ENCODE data around the gene POGLUT2.

POGLUT2 gene

GRCh38 chr13:102798581-102799425 lies at the start of gene POGLUT2, which contains the start of gene BIVM:
Gene POGLUT2 (minus strand): TSS chr13:102798976. CDS start chr13:102798670, 306 bp downstream.
Gene BIVM (plus strand): TSS chr13:102799119. CDS start chr13:102807268, 8,149 bp downstream.
- DNase-seq: peak; percentile 72

DNA sequence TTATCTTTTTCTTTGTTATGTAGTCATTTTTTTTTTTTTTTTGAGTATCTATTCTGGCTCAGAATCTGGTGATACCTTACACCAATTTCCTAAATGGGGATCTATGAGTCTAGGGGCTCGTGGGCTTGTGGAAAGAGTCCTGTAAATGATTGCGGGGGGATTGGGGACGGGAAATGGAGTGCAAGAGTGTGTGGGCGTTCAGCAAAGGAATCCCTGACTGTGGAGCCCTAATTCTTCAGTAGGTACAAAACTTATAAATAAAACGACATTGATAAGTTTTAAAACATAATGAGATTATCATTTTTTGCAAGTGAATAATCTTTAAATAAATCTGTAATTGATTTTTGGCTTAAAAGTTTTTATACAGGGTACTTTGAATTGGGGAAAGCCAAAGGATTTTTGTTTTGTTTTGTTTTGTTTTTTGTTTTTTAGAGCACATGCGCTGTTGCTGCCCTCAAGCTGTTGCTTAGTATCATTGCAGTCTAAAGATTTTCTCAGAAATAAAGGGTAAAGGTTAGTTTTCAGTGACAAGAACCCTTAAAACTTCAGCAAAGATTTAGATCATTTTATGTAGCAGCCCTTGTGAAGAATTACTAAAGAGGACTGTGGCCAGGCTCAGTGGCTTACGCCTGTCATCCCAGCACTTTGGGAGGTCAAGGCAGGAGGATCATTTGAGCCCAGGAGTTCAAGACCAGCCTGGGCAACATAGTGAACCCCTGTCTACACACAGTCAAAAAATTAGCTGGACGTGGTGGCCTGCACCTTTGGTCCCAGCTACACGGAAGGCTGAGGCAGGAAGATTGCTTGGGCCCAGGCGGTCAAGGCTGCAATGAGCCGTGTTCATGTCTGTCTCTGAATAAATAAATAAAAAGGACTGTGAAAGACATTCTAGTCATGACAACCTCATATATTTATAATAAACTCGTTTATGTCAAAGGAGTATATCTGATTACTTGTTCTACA lies 48.8 kb upstream of the POGLUT2 start:
- DNase-seq: no peak

DNA sequence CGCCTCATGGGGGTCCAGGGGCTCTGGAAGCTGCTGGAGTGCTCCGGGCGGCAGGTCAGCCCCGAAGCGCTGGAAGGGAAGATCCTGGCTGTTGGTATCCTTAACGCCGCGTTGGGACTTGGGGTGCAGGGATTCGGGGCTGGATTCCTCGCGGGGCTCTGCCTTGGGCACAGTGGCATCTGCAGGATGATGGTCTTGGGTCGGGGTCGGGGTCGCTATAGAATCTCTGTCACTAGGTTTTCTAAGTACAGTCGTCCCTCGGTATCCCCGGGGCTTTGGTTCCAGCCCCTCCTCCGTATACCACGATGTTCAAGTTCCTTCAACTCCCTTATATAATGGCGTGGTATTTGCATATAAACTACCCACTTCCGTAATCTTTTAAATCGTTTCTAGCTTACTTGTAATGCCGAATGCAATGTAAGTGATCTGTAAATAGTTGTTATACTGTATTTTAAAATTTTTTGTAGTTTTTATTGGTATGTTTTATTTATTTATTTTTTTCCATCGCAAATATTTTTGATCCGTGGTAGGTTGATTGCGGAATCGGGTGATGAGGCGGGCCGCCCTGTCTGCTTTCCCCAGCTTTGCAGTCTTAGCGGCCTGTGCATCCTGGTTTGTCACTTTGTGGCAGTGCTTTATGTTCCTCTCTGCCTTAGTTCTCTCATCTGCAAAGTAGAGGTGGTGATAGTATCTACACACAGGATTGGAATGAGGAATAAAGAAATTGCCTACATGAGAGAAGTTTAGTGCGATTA lies 47.7 kb upstream of the POGLUT2 start:
- peak; percentile 21 to 24 for DNase-seq

GRCh38 chr13:102845630-102846260 lies 47.0 kb upstream of the POGLUT2 start, which contains the start of gene ERCC5:
Gene ERCC5 (plus strand): TSS chr13:102846032. CDS start chr13:102846267, 235 bp downstream.
- peak; percentile 94 to 96 for DNase-seq

DNA sequence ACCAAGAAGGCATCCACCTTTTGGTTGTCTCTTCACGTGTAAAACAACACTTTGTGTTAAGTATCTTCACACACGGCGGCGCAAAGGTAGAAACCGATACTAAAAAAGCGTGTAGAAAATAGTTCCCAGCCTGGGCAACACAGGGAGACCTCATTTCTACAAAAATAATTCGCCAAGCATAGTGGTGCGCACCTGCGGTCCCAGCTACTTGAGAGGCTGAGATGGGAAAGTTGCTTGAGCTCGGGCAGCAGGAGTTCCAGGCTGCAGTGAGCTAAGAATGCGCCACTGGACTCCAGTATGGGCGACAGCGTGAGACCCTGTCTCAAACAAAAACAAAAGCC lies 46.5 kb upstream of the POGLUT2 start:
- no peak for DNase-seq

GRCh38 chr13:102839462-102839861 lies 40.7 kb upstream of the POGLUT2 start:
- no peak for DNase-seq

GRCh38 chr13:102838982-102839381 lies 40.2 kb upstream of the POGLUT2 start:
- DNase-seq: no peak

DNA sequence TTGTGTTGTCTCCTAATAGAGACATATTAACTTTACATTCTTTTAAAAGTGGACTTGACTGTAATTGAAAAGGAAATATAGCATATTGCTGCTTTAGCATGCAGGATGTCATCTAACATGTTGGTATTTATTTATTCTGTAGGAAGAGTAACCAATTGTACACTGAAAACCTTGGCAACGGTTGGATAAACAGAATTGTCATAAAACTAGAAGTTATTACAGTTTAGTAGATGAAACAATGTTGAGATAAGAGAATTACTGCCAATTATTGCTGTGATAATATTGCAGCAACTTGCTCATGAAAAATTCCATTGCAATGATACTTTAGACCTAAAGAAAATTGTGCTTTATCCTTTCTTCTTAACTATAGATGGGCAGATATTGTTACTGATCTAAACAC lies 39.5 kb upstream of the POGLUT2 start:
- no peak for DNase-seq

GRCh38 chr13:102836471-102836870 lies 37.7 kb upstream of the POGLUT2 start:
- DNase-seq: no peak

DNA sequence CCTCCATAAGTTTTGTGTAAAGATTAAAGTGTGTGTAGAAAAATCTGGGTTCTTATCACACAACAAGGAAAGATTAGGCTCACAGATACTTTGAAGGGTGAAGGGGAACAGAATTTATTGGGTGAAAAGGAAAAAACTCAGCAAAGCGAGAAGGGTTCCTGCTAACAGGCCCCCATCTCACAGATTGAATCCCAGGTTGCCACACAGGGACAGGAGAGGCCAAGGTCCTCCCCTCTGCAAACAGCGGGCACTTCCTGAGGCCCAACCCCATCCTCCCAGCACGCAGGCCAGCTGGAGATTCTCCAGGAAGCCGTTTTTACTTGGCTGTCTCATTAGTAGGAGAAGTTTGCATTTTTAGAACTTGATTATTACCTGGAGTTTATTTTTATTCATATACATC lies 31.9 kb upstream of the POGLUT2 start:
- DNase-seq: no peak

DNA sequence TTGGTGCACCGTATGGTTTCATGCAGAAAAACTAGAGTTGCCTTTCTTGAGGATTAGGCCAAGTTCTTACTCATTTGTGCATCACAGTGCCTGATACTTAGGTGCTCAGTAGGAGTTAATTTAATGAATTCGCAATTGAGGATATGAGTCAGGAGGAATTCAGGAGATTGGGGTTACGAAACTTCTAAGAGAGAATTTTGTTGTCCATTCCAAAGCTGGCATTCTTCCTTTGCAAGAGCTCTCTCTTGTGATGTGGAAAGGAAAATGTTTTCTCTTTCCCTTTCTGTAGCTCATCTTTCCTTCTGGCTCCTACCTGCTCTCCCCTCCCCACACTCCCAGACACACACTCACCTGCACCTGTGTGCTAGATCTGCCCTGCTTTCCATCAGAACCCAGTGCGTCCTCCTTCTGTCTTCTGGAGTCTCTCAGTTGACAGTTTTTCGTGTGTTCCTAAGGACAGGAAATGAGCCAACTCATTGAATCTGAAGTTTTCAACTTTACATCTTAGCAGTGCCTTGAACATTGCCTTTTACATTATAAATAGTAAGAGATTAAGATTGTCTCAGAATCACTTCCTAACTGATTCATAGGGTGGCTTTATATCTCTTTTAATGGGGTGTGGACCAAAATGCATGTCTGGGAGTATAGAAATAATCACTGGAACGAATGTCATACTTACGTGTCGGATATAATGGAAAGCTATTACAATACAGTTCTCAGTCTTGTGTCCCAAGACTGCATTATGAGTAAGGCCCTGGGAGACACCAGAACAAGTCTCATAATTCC lies 27.3 kb upstream of the POGLUT2 start:
- no peak for DNase-seq

- no peak for DNase-seq
These were observed 26.6 kb upstream of the POGLUT2 start for GRCh38 chr13:102825400-102825799.

GRCh38 chr13:102817907-102818306 lies 19.1 kb upstream of the POGLUT2 start:
- no peak for DNase-seq

- no peak for DNase-seq
These were observed 18.5 kb upstream of the POGLUT2 start for GRCh38 chr13:102817241-102817640.

DNA sequence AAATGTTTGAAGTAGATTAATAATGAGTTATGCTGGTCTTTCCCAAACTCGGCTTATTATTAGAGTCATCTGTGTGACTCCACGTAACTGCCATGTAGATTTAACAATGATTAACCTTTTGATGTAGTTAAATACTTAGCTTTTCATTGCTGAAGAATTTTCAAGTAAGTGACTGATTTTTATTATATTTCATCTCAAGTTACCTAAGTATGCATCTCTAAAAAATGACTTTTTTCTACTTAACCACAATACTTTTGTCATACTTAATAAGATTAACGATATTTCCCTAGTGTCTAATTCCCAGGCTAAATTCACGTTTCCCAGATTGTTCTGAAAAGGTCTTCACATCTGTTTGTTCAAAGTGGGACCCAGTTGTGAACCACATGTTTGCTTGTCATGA lies 17.9 kb upstream of the POGLUT2 start:
- DNase-seq: no peak

DNA sequence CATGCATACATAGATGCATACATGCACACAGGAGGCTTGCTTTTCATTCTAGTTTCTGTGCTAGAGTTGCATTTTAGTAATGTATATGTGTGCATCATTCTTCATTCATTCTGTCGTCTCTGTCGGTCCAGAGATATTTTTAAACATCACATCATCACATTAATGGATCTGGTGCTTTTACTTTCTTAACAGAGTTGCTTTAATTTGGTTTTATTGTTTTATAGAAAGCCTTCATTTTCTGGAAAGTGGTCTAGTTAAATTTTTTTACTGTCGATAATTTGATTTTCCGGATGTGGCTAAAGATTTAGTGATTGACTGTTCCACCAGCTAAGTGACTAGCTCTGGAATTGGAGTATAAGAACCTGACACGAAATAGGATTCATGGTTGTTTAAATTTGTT lies 17.0 kb upstream of the POGLUT2 start:
- no peak for DNase-seq

DNA sequence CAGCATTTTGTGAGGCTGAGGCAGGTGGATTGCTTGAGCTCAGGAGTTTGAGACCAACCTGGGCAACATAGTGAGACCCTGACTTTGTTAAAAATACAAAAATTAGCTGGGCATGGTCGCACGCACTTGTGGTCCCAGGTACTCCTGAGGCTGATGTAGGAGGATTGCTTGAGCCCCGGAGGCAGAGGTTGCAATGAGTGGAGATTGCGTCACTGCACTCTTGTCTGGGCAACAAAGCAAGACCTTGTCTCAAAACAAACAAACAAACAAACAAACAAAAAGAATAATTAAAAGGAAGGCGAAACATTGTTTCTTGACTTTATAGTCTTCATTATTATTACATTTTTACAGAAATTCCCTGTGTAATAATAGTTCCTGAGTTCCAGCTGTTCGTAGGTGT lies 16.0 kb upstream of the POGLUT2 start:
- no peak for DNase-seq

- no peak for DNase-seq
These were observed 15.3 kb upstream of the POGLUT2 start for GRCh38 chr13:102814025-102814607.

GRCh38 chr13:102812611-102813287 lies 14.0 kb upstream of the POGLUT2 start:
- DNase-seq: no peak

DNA sequence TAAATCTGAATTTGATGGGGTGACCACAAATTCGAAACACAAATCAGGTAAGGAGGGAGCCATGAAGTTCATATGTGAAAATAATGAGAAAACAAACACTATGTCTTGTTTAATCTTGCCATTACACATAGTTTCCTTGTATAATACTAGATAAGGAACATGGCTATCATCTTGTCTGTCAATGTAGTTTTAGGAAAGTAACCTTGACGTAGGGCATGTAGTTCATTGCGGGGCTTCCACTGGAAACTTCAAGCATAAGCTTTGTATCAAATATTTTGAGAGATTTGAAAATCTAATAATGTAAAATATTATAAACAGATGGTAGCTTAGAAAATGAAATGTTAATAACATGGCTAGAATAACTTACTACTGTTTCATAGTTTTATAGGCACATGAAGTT lies 8.9 kb upstream of the POGLUT2 start:
- DNase-seq: no peak

Measured in stimulated activated CD4-positive, alpha-beta T cell treated with anti-CD3 and anti-CD28 coated beads, Interleukin-2, amount 100 ng/mL, for 48 hours (primary cell).